ENCODE data around the gene RNASET2.
"Not testable (repeated sequence)": the region's sequence is repeated elsewhere in the genome, so short reads cannot be mapped to it uniquely, and the experiment has no call there.

The RNASET2 gene

GRCh38 chr6:166903027-166903426 lies 53.3 kb downstream of the RNASET2 start:
- TF ChIP-seq FOXK2 (IDR thresholded peaks at IDR 0.05) (no peak), CTBP1 (IDR thresholded peaks at IDR 0.05; ENCODE audit: borderline replicate concordance) (no peak), ZNF384 (IDR thresholded peaks at IDR 0.05) (no peak), FOXA1 (IDR thresholded peaks at IDR 0.05) (no peak), L3MBTL2 (conservative IDR thresholded peaks at IDR 0.05) (no peak), HDGF (IDR thresholded peaks at IDR 0.05; ENCODE audit: borderline replicate concordance) (no peak)
- DNase-seq (ENCODE audit: extremely low spot score), result no peak
- POLR2A ChIA-PET, result no interaction called here
- CTCF ChIA-PET, result no interaction called here

- no peak for DNase-seq (ENCODE audit: extremely low spot score)
- CTCF ChIA-PET, result no interaction called here
- TF ChIP-seq ZNF384 (IDR thresholded peaks at IDR 0.05) (no peak), ELF4 (IDR thresholded peaks at IDR 0.05) (no peak), PKNOX1 (IDR thresholded peaks at IDR 0.05) (no peak), NFRKB (IDR thresholded peaks at IDR 0.05) (no peak), SP1 (IDR thresholded peaks at IDR 0.05) (no peak), FOXM1 (IDR thresholded peaks at IDR 0.05; ENCODE audit: borderline replicate concordance) (no peak), SUZ12 (IDR thresholded peaks at IDR 0.05) (no peak), LEF1 (IDR thresholded peaks at IDR 0.05; ENCODE audit: borderline replicate concordance) (no peak)
- POLR2A ChIA-PET, result no interaction called here
These were observed 54.1 kb downstream of the RNASET2 start for GRCh38 chr6:166902211-166902755.

- ChIA-PET CTCF (no interaction called here), POLR2A (no interaction called here)
These were observed 54.7 kb downstream of the RNASET2 start for GRCh38 chr6:166901626-166902025.

GRCh38 chr6:166900956-166901607 lies 55.3 kb downstream of the RNASET2 start:
- TF ChIP-seq BHLHE40 (IDR thresholded peaks at IDR 0.05; ENCODE audit: borderline replicate concordance) (no peak), ZNF384 (IDR thresholded peaks at IDR 0.05) (no peak), FOXA1 (IDR thresholded peaks at IDR 0.05) (no peak)
- no peak for DNase-seq (ENCODE audit: extremely low spot score)
- CTCF ChIA-PET, result no interaction called here
- POLR2A ChIA-PET, result no interaction called here

More at GRCh38 chr6:166901626-166902025, 54.7 kb downstream of the RNASET2 start:
- no peak for DNase-seq (ENCODE audit: extremely low spot score)
- TF ChIP-seq FOXK2 (IDR thresholded peaks at IDR 0.05), result no peak
- TF ChIP-seq L3MBTL2 (conservative IDR thresholded peaks at IDR 0.05), result no peak
- no peak for TF ChIP-seq SUZ12 (IDR thresholded peaks at IDR 0.05)
- no peak for TF ChIP-seq CTBP1 (IDR thresholded peaks at IDR 0.05; ENCODE audit: borderline replicate concordance)
- no peak for TF ChIP-seq TARDBP (IDR thresholded peaks at IDR 0.05)
- no peak for TF ChIP-seq FOXM1 (IDR thresholded peaks at IDR 0.05; ENCODE audit: borderline replicate concordance)
- no peak for TF ChIP-seq HDGF (IDR thresholded peaks at IDR 0.05; ENCODE audit: borderline replicate concordance)
- TF ChIP-seq NFRKB (IDR thresholded peaks at IDR 0.05), result no peak
- TF ChIP-seq SP1 (IDR thresholded peaks at IDR 0.05), result no peak
- TF ChIP-seq ELF4 (IDR thresholded peaks at IDR 0.05), result no peak
- no peak for TF ChIP-seq LEF1 (IDR thresholded peaks at IDR 0.05; ENCODE audit: borderline replicate concordance)
- TF ChIP-seq ARNT (IDR thresholded peaks at IDR 0.05), result no peak
- no peak for TF ChIP-seq PKNOX1 (IDR thresholded peaks at IDR 0.05)
- TF ChIP-seq ZNF384 (IDR thresholded peaks at IDR 0.05), result no peak
- no peak for TF ChIP-seq FOXA1 (IDR thresholded peaks at IDR 0.05)
- no peak for TF ChIP-seq BHLHE40 (IDR thresholded peaks at IDR 0.05; ENCODE audit: borderline replicate concordance)

- ChIA-PET POLR2A (no interaction called here), CTCF (no interaction called here)
- DNase-seq (ENCODE audit: extremely low spot score), result no peak
- TF ChIP-seq PKNOX1 (IDR thresholded peaks at IDR 0.05) (no peak), LEF1 (IDR thresholded peaks at IDR 0.05; ENCODE audit: borderline replicate concordance) (no peak), TARDBP (IDR thresholded peaks at IDR 0.05) (no peak), SP1 (IDR thresholded peaks at IDR 0.05) (no peak), HDGF (IDR thresholded peaks at IDR 0.05; ENCODE audit: borderline replicate concordance) (no peak), L3MBTL2 (conservative IDR thresholded peaks at IDR 0.05) (no peak), CTBP1 (IDR thresholded peaks at IDR 0.05; ENCODE audit: borderline replicate concordance) (no peak), BHLHE40 (IDR thresholded peaks at IDR 0.05; ENCODE audit: borderline replicate concordance) (no peak), SUZ12 (IDR thresholded peaks at IDR 0.05) (no peak), ELF4 (IDR thresholded peaks at IDR 0.05) (no peak), FOXK2 (IDR thresholded peaks at IDR 0.05) (no peak), ARNT (IDR thresholded peaks at IDR 0.05) (no peak), FOXA1 (IDR thresholded peaks at IDR 0.05) (no peak), NFRKB (IDR thresholded peaks at IDR 0.05) (no peak), ZNF384 (IDR thresholded peaks at IDR 0.05) (no peak)
These were observed 56.1 kb downstream of the RNASET2 start for GRCh38 chr6:166900130-166900708.

- ChIA-PET CTCF (no interaction called here), POLR2A (no interaction called here)
- no peak for DNase-seq (ENCODE audit: extremely low spot score)
- TF ChIP-seq SP1 (IDR thresholded peaks at IDR 0.05), result no peak
- no peak for TF ChIP-seq L3MBTL2 (conservative IDR thresholded peaks at IDR 0.05)
- no peak for TF ChIP-seq HDGF (IDR thresholded peaks at IDR 0.05; ENCODE audit: borderline replicate concordance)
- TF ChIP-seq CTBP1 (IDR thresholded peaks at IDR 0.05; ENCODE audit: borderline replicate concordance), result no peak
These were observed 57.4 kb downstream of the RNASET2 start for GRCh38 chr6:166898910-166899309.

- POLR2A ChIA-PET; CTCF ChIA-PET; DNase-seq (ENCODE audit: extremely low spot score): not testable (repeated sequence)
These were observed 61.7 kb downstream of the RNASET2 start for GRCh38 chr6:166894614-166895013.

GRCh38 chr6:166892472-166892871 lies 63.9 kb downstream of the RNASET2 start:
- CTCF ChIA-PET; POLR2A ChIA-PET; DNase-seq (ENCODE audit: extremely low spot score): not testable (repeated sequence)

GRCh38 chr6:166886773-166887172 lies 69.6 kb downstream of the RNASET2 start:
- CTCF ChIA-PET; DNase-seq (ENCODE audit: extremely low spot score); POLR2A ChIA-PET: not testable (repeated sequence)

- DNase-seq (ENCODE audit: extremely low spot score); POLR2A ChIA-PET; CTCF ChIA-PET: not testable (repeated sequence)
These were observed 71.4 kb downstream of the RNASET2 start for GRCh38 chr6:166884958-166885357.
